Peyer's patch (tissue), 4 donors: ENCODE measurements around the gene JAML.

Experiments
- CTCF ChIP-seq, 6 experiments: fragments of 450-650 bp in 4 of 6; fragments of 200-600 bp in 2 of 6; sonication (generic) in 1 of 6; IDR thresholded peaks; one replicate each; pipeline ENCODE4 v1.5.1; 2017 to 2019; ENCODE audit warnings: antibody characterized with exemption in 6 of 6, mild to moderate bottlenecking in 3 of 6, moderate library complexity in 1 of 6
- POLR2A ChIP-seq, 2 donors: fragments of 450-650 bp; IDR thresholded peaks; one replicate each; pipeline ENCODE4 v1.5.1; 2017; ENCODE audit warnings: antibody characterized with exemption in 2 of 2, mild to moderate bottlenecking in 2 of 2, moderate library complexity in 2 of 2

- TF ChIP-seq CTCF (IDR thresholded peaks at IDR 0.05) (no peak), POLR2A (IDR thresholded peaks at IDR 0.05) (no peak)
These were observed 10.4 kb downstream of the JAML start for GRCh38 chr11:118214210-118214914.
